Epithelial cell of esophagus (primary cell): ENCODE results near the gene OR2V1.
"Not testable (repeated sequence)": the region's sequence is repeated elsewhere in the genome, so short reads cannot be mapped to it uniquely, and the experiment has no call there.

Experiments
- DNase-seq: peaks from one replicate; pipeline ENCODE4 v3.0.0; 2010; ENCODE audit warnings: low read depth
- H3K4me3 ChIP-seq: 2 replicates; pipeline ENCODE4 v1.5.1; 2011; ENCODE audit warnings: mild to moderate bottlenecking, low read length, control low read depth
- TF ChIP-seq, protein P1 (sequence below): IDR thresholded peaks from 2 replicates; pipeline ENCODE4 v1.5.1; 2011; ENCODE audit warnings: low read depth, mild to moderate bottlenecking, low read length, control low read depth, inconsistent platforms; ENCODE audit not compliant: insufficient read depth; ENCODE audit errors: missing control alignments

Gene OR2V1

DNA sequence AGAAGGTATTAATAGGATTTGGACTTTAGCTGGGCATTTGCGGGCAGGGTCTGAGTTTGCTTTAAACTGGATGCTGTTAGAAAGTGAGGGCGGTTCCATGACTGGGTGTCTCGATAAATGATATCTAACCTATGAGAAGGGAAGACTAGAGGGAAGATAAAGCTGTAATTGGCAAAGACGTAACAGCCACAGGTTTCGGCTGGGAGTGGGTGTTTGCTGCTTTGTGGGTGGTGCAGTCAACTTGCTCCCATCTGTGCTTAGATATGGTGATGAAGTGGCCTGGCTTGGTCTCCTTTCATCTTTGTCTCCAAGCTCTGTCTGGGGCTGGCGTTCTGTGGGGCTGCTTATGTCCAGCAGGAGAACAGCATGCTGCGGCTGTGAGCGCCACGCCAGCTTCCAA, 23.3 kb downstream of the OR2V1 start:
- H3K4me3 ChIP-seq = no peak overlapping the region
- no peak for DNase-seq
- TF ChIP-seq, protein P1, sequence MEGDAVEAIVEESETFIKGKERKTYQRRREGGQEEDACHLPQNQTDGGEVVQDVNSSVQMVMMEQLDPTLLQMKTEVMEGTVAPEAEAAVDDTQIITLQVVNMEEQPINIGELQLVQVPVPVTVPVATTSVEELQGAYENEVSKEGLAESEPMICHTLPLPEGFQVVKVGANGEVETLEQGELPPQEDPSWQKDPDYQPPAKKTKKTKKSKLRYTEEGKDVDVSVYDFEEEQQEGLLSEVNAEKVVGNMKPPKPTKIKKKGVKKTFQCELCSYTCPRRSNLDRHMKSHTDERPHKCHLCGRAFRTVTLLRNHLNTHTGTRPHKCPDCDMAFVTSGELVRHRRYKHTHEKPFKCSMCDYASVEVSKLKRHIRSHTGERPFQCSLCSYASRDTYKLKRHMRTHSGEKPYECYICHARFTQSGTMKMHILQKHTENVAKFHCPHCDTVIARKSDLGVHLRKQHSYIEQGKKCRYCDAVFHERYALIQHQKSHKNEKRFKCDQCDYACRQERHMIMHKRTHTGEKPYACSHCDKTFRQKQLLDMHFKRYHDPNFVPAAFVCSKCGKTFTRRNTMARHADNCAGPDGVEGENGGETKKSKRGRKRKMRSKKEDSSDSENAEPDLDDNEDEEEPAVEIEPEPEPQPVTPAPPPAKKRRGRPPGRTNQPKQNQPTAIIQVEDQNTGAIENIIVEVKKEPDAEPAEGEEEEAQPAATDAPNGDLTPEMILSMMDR = no peak

DNA sequence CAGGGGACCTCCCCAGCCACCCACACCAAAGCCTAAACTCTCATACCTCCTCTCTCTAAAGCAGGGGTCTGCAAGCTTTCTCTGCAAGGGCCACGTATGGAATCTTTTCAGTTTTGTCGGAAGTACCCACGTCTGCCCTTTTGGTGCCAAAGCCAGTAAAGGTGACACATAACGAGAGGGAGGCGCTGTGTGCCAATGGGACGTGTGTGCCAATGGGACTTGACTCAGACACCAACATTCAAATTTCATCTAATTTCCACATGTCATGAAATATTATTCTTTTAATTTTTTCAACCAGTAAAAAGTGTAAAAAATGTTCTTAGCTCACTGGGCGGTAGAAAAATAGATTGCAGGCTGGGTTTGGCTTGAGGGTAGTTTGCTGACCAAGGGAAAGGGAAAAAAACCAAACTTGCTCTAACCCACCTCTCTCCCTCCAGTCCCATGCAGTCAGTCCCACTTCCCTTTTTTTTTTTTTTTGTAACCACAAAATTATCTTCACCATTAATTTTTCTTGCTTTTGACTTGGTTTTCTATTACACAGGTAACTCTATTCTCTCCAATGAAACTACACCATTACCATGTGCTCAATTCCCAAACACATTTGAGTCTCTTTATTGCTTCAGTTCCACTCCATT, 25.5 kb downstream of the OR2V1 start:
- no peak overlapping the region for H3K4me3 ChIP-seq
- DNase-seq = no peak
- TF ChIP-seq, protein P1 = no peak

DNA sequence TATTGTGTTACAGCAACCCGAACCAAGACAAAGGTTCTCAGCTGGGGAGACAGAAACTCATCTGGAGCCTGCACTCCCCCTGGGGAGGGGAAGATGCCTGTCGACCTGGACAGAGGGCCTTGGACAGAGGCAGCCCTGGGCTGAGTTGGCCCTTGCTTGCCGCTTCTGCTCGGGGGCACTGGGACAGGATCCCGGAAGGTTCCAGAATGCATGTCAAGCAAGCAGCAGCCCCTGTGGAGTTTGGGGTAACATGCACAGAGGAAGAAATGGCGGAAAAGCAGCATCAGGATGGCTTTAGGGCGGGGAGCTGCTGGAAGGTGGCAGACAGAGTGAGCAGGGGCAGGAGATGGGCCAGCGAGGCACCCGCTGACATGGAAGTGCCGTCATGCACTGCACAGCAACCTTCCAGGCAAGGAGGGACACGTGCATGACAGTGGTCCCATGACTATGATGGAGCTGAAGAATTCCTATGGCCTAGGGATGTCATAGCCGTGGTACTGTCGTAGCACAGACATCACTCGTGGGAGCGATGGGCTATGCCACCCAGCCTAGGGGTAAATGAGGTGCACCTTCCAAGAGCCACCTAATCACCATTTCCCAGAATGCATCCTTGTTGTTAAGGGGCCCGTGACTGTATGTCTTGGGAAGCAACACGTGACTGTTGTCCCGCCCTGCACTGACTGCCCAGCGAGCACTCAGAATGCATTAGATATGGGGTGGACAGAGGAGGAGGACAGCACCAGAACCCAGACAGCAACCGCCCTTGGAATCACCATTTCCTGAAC, 26.2 kb downstream of the OR2V1 start:
- not testable (repeated sequence) for DNase-seq, H3K4me3 ChIP-seq

DNA sequence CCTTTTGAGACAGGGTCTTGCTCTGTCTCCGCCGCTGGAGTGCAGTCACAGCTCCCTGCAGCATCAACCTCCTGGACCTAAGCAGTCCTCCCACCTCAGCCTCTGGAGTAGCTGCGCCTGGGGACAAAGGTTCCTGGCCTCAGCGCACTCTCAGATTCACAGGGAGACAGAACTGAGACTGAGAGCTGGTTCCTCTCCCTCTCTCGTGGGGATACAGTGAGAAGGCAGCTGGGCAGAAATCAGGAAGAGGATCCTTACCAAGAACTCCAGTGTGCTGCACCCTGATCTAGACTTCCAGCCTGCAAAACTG, 26.8 kb downstream of the OR2V1 start:
- H3K4me3 ChIP-seq, DNase-seq: not testable (repeated sequence)

DNA sequence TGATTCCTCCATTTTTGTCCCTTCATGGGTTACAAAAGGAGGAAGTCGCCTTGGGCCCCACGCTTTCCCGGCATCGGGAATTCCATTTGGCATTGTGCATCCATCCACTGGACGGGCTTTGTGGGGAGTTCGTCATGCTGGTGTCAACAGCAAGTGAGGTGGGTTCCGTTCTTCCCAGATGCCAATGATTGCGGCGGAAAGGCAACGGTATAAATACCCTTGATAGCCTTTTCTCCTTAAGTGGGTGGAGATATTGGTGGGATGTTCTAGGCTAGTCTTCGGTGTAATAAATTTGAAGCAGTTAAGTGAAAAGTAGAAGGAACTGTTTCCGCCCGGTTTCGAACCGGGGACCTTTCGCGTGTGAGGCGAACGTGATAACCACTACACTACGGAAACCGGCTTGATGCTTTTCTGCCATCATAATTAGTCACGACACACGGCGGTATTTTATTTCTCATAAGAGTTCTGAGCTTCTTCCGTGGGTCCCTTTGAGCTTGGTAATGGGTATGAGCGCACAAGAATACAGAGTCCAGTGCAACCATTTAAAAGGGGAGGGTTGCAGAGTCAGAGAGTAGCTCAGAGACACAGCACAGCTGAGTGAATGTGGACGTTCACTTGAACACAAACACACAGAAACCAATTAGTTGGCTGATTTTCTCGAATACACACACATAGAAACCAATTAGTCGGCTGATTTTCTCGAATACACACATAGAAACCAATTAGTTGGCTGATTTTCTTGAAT, 28.9 kb downstream of the OR2V1 start:
- H3K4me3 ChIP-seq, DNase-seq: not testable (repeated sequence)

DNA sequence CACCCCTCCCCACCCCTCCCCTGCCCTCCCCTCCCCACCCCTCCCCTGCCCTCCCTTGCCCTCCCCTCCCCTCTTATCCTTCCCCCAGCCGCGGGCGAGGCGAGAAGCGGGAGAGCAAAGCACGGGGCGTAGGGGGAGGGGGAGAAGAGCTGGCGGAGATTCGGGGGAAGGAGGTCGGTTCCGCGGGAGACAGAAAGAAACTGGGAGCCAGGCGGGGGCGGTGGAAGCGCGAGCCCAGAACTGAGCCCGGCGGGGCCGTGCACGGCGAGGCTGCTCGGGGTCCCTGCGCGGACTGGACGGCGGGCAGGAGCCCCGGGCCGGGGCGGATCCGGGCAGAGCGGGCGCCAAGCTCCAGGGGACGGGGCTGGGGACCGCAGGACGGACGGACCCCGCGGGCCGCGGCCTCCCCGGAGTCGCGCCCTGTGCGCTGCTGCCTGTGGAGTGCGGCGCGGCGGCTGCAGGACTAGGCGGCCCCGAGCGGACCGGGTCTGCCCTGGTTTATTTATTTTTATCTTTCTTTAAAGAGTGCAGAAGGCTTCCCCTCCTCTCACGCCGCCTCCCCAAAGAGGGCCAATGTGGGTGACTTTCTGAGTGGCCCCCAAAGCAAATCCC, 29.8 kb downstream of the OR2V1 start:
- not testable (repeated sequence) for H3K4me3 ChIP-seq, DNase-seq

DNA sequence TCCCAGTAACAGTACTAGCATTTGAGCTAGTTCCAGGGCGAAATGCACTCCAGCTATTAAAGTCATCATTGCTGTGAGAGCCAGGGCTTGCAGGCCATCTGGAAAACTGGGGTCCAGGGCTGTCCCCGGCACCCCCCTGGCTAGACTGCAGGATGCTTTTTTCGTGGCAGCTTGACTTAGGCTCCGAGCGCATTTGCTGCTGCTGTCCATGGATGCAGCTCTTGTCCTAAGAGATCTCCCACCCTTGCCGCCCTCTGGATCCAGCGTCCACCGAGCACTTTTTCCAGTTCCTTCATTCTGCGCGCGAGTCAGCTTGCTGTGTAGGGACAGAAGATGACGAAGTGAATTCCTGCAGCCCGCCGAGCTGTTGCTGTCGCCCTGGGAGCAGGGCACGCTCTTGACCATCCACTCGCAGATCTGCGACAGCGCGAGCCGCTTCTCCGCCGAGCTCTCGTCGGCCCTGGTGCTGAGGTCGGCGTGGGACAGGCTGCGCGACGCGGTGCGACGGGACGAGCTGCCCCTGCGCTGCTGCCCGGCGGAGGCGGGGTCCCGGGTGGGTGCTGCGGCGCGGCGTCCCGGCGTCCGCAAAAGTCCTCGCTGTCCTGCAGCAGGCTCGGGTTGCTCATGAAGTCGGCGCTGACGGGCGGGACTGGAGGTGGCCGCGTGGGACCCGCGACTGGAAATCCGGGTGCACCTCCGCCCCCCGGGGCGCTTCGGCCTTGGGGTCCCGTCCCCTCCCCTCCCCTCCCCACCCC, 30.7 kb downstream of the OR2V1 start:
- TF ChIP-seq, protein P1 = no peak
- no peak for DNase-seq
- no peak overlapping the region for H3K4me3 ChIP-seq

DNA sequence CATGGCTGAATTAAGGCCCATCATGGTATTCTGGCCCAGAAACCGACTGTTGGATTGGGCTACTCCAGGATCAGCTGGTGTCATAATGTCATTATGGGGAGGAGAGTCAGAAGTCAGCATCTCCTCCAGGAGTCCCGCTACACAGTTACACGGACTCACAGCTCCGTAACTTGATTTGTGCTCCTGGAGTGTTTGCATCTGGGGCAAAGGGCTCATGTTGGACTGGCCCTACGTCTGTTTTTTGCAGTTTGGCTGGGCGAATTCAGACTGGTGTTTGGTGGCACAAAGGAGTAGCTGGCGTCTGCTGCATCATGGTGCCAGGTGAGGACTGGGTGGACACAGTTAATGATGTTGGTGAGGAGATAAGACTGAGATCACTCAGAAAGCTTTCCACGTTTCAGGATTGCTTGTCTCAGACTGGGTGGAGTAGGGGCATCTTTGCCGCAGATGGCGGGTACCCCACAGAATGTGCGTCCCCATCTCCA, 31.3 kb downstream of the OR2V1 start:
- H3K4me3 ChIP-seq = no peak overlapping the region
- TF ChIP-seq, protein P1 = no peak

More for the DNA sequence above, 31.3 kb downstream of the OR2V1 start:
- DNase-seq = no peak
